Measurements from ENCODE around the gene KCNE3. TPM values are rescaled to one million over a fixed set of nuclear protein-coding genes. Genes with fewer than 3 reads are reported as not detected.

The KCNE3 gene
- total RNA-seq, 2 experiments from 2014 or later = not detected

- ChIA-PET CTCF (interaction anchor here (1.8 kb wide), 1 partner anchor 30 kb away, joined by 5 read pairs; no protein-coding TSS in a partner anchor), POLR2A (no interaction called here)
- TF ChIP-seq CTCF (IDR thresholded peaks at IDR 0.05) = no peak
- Mint-ChIP-seq H3K27me3 (peaks cover 2% of the 10 kb centered on the region), H3K9me3 (no peaks in the 10 kb centered on the region), H3K4me1 (ENCODE audit: low read depth) (no peaks in the 10 kb centered on the region), H3K36me3 (ENCODE audit: low read depth) (no peaks in the 10 kb centered on the region), H3K27ac (no peak overlapping the region), H3K4me3 (no peak overlapping the region)
- intact Hi-C loops (cut with micrococcal nuclease) = no loop called here
- DNase-seq (no peak), ATAC-seq (no peak)
Observed at GRCh38 chr11:74479732-74480123, 12.4 kb upstream of the KCNE3 start.

GRCh38 chr11:74478877-74479731 is 11.8 kb upstream of the KCNE3 start:
- H3K36me3 Mint-ChIP-seq (ENCODE audit: low read depth) = no peaks in the 10 kb centered on the region
- DNase-seq (no peak), ATAC-seq (no peak)
- no peak overlapping the region for H3K27ac Mint-ChIP-seq
- H3K4me1 Mint-ChIP-seq (ENCODE audit: low read depth) = no peaks in the 10 kb centered on the region
- no peak for TF ChIP-seq CTCF (IDR thresholded peaks at IDR 0.05)
- no peak overlapping the region for H3K4me3 Mint-ChIP-seq
- POLR2A ChIA-PET = interaction anchor here (0.7 kb wide), 2 partner anchors 9 to 241 kb away, joined by 3 read pairs; no protein-coding TSS in a partner anchor
- CTCF ChIA-PET = interaction anchor here (1.8 kb wide), 1 partner anchor 30 kb away, joined by 5 read pairs; no protein-coding TSS in a partner anchor
- no peaks in the 10 kb centered on the region for H3K9me3 Mint-ChIP-seq
- peaks cover 2% of the 10 kb centered on the region for H3K27me3 Mint-ChIP-seq
- intact Hi-C loops (cut with micrococcal nuclease) = no loop called here

GRCh38 chr11:74476536-74476935 is 9.2 kb upstream of the KCNE3 start:
- TF ChIP-seq CTCF (IDR thresholded peaks at IDR 0.05) = no peak
- no peak for ATAC-seq
- Mint-ChIP-seq H3K36me3 (ENCODE audit: low read depth) (no peaks in the 10 kb centered on the region), H3K27me3 (peaks cover 5% of the 10 kb centered on the region), H3K27ac (no peak overlapping the region), H3K4me3 (no peak overlapping the region), H3K4me1 (ENCODE audit: low read depth) (peaks cover 8% of the 10 kb centered on the region), H3K9me3 (no peaks in the 10 kb centered on the region)
- intact Hi-C loops (cut with micrococcal nuclease) = no loop called here
- CTCF ChIA-PET = interaction anchor here (0.5 to 1.1 kb wide), 2 partner anchors 22 to 87 kb away, joined by 3 read pairs; no protein-coding TSS in a partner anchor
- no peak for DNase-seq
- POLR2A ChIA-PET = no interaction called here

GRCh38 chr11:74474316-74474715 is 7.0 kb upstream of the KCNE3 start:
- ChIA-PET POLR2A (no interaction called here), CTCF (interaction anchor here (1.3 kb wide), 1 partner anchor 96 kb away, joined by 3 read pairs; no protein-coding TSS in a partner anchor)
- intact Hi-C loops (cut with micrococcal nuclease) = no loop called here
- Mint-ChIP-seq H3K4me3 (no peak overlapping the region), H3K36me3 (ENCODE audit: low read depth) (no peaks in the 10 kb centered on the region), H3K27me3 (peaks cover 5% of the 10 kb centered on the region), H3K9me3 (no peaks in the 10 kb centered on the region), H3K4me1 (ENCODE audit: low read depth) (peaks cover 8% of the 10 kb centered on the region), H3K27ac (no peak overlapping the region)
- TF ChIP-seq CTCF (IDR thresholded peaks at IDR 0.05) = no peak
- DNase-seq = no peak
- ATAC-seq = no peak
